K562 (cell line): ENCODE results near the gene HOXD13. TPM values are rescaled to one million over a fixed set of nuclear protein-coding genes. Genes with fewer than 3 reads are reported as not detected.

Experiments
- polyA plus RNA-seq, 8 experiments: library from polyadenylated mRNA; depleted of rRNA in 4 of 8; stranded (reverse) in 5 of 8; unstranded in 3 of 8; fragments of >200 nt; fragmentation: Nextera tagmentation in 2 of 8; fragmentation: Illumina TruSeq in 1 of 8; extraction: Ambion mirVana in 2 of 8; extraction: Trizol in 1 of 8; gene quantifications; 2 replicates each; pipeline versions ENCODE4 v1.2.1 to v1.2.3, GENCODE V29; 2011 to 2014; ENCODE audit warnings: inconsistent platforms in 1 of 8, missing spikeins in 1 of 8
- total RNA-seq, 7 experiments: library from RNA; depleted of rRNA in 6 of 7; stranded (reverse); fragments of >200 nt in 6 of 7; fragmentation: Illumina TruSeq in 2 of 7; extraction: Trizol in 2 of 7; gene quantifications; 2 replicates each; pipeline versions ENCODE4 v1.2.1 to v1.2.3, GENCODE V29; 2011 to 2021; ENCODE audit warnings: low replicate concordance in 1 of 7
- TF ChIP-seq, protein P1 (sequence below), 2 experiments: fragments of 450-650 bp; formaldehyde crosslinking in 1 of 2; IDR thresholded peaks; 2 replicates each; pipeline versions ENCODE4 v1.4.0 to v1.6.1; 2014 to 2020; ENCODE audit warnings: mild to moderate bottlenecking in 2 of 2, borderline replicate concordance in 1 of 2, low read depth in 1 of 2

HOXD13 gene
- total and polyA plus RNA-seq, 9 of the 15 experiments (the other 6 are each of a cell fraction or from before 2014, with no cell fraction given), result 0.03 to 0.04 TPM; not detected in 7

DNA sequence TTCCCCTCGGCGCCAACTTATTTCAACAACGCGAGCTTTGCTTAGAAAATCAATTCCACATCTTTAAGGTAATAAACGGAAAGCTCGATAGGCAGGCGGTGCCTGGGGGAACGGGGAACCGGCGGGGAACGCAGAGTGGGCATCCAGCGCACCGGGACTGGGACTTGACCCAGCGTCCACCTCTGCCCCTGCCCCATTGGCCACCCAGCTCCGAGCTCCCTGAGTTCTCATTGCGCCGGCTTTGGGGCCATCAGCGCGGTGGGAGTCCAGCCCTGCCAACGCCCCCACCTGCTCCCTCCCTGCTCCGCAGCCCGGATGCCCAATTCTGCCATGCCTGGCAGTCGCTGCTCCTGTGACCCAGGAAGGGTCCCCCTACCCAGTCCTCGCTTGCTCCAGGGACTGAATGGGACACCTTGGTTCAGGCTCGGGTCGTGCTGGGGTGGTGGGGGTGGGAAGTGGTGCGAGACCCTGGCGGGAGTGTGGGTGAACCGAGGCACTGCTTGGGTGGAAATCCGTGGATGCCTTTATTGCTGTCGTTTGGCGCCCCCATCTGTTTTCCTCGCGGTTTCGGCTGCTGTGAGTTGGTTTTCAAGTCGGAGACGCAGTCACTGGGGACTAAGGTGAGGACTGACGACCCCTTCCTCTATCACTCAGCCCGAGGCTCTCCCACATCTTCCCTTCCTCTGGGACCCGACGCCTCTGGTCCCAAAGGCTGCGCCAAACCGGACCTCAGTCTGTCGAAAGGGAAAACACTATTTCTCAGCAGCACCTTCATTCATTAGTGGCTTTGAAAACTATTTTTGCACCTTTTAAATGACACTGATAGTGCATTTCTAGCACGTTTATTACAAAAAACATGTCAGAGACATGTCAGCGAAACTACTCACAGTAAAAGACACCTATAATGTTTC, 6.4 kb upstream of the HOXD13 start (continued):
- TF ChIP-seq, protein P1, sequence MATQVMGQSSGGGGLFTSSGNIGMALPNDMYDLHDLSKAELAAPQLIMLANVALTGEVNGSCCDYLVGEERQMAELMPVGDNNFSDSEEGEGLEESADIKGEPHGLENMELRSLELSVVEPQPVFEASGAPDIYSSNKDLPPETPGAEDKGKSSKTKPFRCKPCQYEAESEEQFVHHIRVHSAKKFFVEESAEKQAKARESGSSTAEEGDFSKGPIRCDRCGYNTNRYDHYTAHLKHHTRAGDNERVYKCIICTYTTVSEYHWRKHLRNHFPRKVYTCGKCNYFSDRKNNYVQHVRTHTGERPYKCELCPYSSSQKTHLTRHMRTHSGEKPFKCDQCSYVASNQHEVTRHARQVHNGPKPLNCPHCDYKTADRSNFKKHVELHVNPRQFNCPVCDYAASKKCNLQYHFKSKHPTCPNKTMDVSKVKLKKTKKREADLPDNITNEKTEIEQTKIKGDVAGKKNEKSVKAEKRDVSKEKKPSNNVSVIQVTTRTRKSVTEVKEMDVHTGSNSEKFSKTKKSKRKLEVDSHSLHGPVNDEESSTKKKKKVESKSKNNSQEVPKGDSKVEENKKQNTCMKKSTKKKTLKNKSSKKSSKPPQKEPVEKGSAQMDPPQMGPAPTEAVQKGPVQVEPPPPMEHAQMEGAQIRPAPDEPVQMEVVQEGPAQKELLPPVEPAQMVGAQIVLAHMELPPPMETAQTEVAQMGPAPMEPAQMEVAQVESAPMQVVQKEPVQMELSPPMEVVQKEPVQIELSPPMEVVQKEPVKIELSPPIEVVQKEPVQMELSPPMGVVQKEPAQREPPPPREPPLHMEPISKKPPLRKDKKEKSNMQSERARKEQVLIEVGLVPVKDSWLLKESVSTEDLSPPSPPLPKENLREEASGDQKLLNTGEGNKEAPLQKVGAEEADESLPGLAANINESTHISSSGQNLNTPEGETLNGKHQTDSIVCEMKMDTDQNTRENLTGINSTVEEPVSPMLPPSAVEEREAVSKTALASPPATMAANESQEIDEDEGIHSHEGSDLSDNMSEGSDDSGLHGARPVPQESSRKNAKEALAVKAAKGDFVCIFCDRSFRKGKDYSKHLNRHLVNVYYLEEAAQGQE (IDR thresholded peaks at IDR 0.05; ENCODE audit: borderline replicate concordance), result peak; percentile 64; the same call in 1 of the 2 replicates
- TF ChIP-seq, protein P1 (CRISPR knock-in tag; IDR thresholded peaks at IDR 0.05; ENCODE audit: low read depth), result no peak
